Caco-2 (cell line): ENCODE results near the gene BANK1. TPM values are rescaled to one million over a fixed set of nuclear protein-coding genes. Genes with fewer than 3 reads are reported as not detected.

ENCODE experiments used
- BruUV-seq: library from RNA; stranded (reverse); fragments of 400-500 nt; replicated peaks from 2 replicates; lab custom pipeline; 2021; lab: Mats Ljungman, UMichigan
- CTCF ChIA-PET: fragments of 300-600 bp; sonication (Branson Sonifier 250); formaldehyde crosslinking; loops from one replicate; lab custom pipeline; 2022; ENCODE audit warnings: antibody characterized with exemption; lab: Charles Lee
- POLR2A ChIA-PET: fragments of 300-600 bp; sonication (Branson Sonifier 250); formaldehyde crosslinking; loops from one replicate; lab custom pipeline; 2022; ENCODE audit warnings: antibody characterized with exemption; lab: Charles Lee
- DNase-seq, 2 experiments: peaks; one replicate each; pipeline versions ENCODE4 v3.0.0 to v3.0.0-alpha.2; 2020 to 2022
- H3K27me3 ChIP-seq: replicated peaks from 2 replicates; pipeline ENCODE4 v1.6.0; 2011; ENCODE audit warnings: low read length; ENCODE audit not compliant: control insufficient read depth, insufficient read depth
- H3K36me3 ChIP-seq: 2 replicates; pipeline ENCODE4 v1.5.1; 2011; ENCODE audit warnings: low read length; ENCODE audit not compliant: control insufficient read depth, insufficient read depth
- H3K4me1 ChIP-seq: fragments of 250-450 bp; sonication (Bioruptor Pico); 2 replicates; pipeline ENCODE4 v1.5.1; 2020; ENCODE audit warnings: mild to moderate bottlenecking
- H3K4me3 ChIP-seq: 2 replicates; pipeline ENCODE4 v1.5.1; 2011; ENCODE audit warnings: low read depth, mild to moderate bottlenecking, control low read depth, low read length
- H3K9me3 ChIP-seq: fragments of 250-450 bp; sonication (Bioruptor Pico); 2 replicates; pipeline ENCODE4 v1.5.1; 2020; ENCODE audit warnings: mild to moderate bottlenecking, moderate library complexity
- H3K27ac Mint-ChIP-seq: one replicate; pipeline ENCODE4 v1.8.0; 2022; ENCODE audit warnings: mixed read lengths; ENCODE audit not compliant: unreplicated experiment
- H3K27me3 Mint-ChIP-seq: one replicate; pipeline ENCODE4 v1.8.0; 2022; ENCODE audit warnings: mixed read lengths; ENCODE audit not compliant: insufficient read depth, unreplicated experiment
- H3K36me3 Mint-ChIP-seq: one replicate; pipeline ENCODE4 v1.8.0; 2022; ENCODE audit warnings: mild to moderate bottlenecking, mixed read lengths; ENCODE audit not compliant: insufficient read depth, unreplicated experiment
- H3K4me1 Mint-ChIP-seq: one replicate; pipeline ENCODE4 v1.8.0; 2022; ENCODE audit warnings: low read depth, mixed read lengths; ENCODE audit not compliant: unreplicated experiment
- H3K4me3 Mint-ChIP-seq: one replicate; pipeline ENCODE4 v1.8.0; 2022; ENCODE audit warnings: mild to moderate bottlenecking, moderate library complexity, mixed read lengths; ENCODE audit not compliant: unreplicated experiment
- H3K9me3 Mint-ChIP-seq: one replicate; pipeline ENCODE4 v1.8.0; 2022; ENCODE audit warnings: mixed read lengths; ENCODE audit not compliant: unreplicated experiment
- intact Hi-C: fragments of 100-400 bp; cut with micrococcal nuclease; formaldehyde crosslinking; loops from one replicate; pipeline ENCODE4 v1.10.0; 2022; ENCODE audit not compliant: unreplicated experiment
- total RNA-seq: library from RNA; stranded (reverse); gene quantifications from 2 replicates; pipeline ENCODE4 v1.2.3, GENCODE V29; 2022
- TF ChIP-seq, protein P1 (sequence below), 2 experiments: fragments of 200-600 bp in 1 of 2; IDR thresholded peaks; 1 replicate in 1 of 2; 2 replicates in 1 of 2; pipeline versions ENCODE4 v1.5.1 to v1.8.0; 2011 to 2022; ENCODE audit warnings: antibody characterized with exemption in 1 of 2, control low read depth in 1 of 2, inconsistent platforms in 1 of 2, low read depth in 1 of 2, low read length in 1 of 2, mild to moderate bottlenecking in 1 of 2, moderate library complexity in 1 of 2; ENCODE audit not compliant: insufficient read depth in 1 of 2, severe bottlenecking in 1 of 2, unreplicated experiment in 1 of 2

BANK1 gene
- total RNA-seq, 1 experiment from 2014 or later: 5.7 TPM

DNA sequence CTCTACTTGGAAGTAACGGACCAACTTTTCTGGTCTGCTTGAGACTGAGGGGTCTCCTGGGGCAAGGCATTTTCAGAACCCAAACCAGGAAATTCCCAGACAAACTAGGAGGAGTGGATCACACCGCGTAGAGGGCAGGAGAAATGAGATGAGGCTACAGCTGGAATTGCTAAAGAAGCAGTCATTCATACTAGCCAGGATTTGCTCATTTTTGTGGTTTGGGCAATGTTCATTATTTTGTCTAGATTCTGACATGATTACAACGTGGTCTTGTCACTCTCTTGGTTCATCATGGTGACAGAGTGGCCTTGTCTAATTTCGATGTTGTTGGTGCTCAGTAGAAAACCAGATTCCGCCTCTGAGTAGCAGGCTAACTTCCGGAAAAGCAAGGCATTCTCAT is 63.2 kb downstream of the BANK1 start:
- no peak for DNase-seq
- ChIA-PET CTCF (no interaction called here), POLR2A (no interaction called here)
- H3K36me3 ChIP-seq: no peaks in the 10 kb centered on the region
- no TSS peak for BruUV-seq
- intact Hi-C loops: no loop called here
- H3K36me3 Mint-ChIP-seq: no peaks in the 10 kb centered on the region
- TF ChIP-seq, protein P1, sequence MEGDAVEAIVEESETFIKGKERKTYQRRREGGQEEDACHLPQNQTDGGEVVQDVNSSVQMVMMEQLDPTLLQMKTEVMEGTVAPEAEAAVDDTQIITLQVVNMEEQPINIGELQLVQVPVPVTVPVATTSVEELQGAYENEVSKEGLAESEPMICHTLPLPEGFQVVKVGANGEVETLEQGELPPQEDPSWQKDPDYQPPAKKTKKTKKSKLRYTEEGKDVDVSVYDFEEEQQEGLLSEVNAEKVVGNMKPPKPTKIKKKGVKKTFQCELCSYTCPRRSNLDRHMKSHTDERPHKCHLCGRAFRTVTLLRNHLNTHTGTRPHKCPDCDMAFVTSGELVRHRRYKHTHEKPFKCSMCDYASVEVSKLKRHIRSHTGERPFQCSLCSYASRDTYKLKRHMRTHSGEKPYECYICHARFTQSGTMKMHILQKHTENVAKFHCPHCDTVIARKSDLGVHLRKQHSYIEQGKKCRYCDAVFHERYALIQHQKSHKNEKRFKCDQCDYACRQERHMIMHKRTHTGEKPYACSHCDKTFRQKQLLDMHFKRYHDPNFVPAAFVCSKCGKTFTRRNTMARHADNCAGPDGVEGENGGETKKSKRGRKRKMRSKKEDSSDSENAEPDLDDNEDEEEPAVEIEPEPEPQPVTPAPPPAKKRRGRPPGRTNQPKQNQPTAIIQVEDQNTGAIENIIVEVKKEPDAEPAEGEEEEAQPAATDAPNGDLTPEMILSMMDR (IDR thresholded peaks at IDR 0.05; ENCODE audit: insufficient read depth in 1 of 2, low read depth in 1 of 2, low read length in 1 of 2, severe bottlenecking in 1 of 2, unreplicated experiment in 1 of 2): no peak
- H3K9me3 Mint-ChIP-seq: peaks cover 15% of the 10 kb centered on the region
- H3K27me3 Mint-ChIP-seq: no peaks in the 10 kb centered on the region
- no peak overlapping the region for H3K27ac Mint-ChIP-seq
- H3K4me1 Mint-ChIP-seq: peaks cover 7% of the 10 kb centered on the region
- H3K4me3 Mint-ChIP-seq: no peak overlapping the region
- H3K9me3 ChIP-seq: no peaks in the 10 kb centered on the region
- no peaks in the 10 kb centered on the region for H3K27me3 ChIP-seq
- peaks cover 6% of the 10 kb centered on the region; the same call in 1 of the 2 replicates for H3K4me1 ChIP-seq
- no peak overlapping the region for H3K4me3 ChIP-seq

DNA sequence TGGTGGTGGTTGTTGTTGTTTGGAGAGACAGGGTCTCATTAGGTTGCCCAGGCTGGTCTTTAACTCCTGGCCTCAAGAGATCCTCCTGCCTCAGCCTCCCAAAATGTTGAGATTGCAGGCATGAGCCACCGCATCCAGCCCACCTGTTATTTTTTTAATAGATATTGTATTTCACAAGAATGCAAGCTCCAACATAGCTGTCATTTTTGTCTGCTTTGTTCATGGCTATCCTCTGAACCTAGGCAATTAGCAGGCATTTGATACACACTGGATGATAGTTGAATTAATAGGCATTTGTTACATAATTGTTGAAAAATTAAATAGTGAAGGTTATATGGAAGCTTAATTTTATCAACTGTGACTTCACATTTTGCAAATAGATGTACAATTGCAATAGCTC is 64.7 kb downstream of the BANK1 start:
- Mint-ChIP-seq H3K27ac (no peak overlapping the region), H3K9me3 (peaks cover 9% of the 10 kb centered on the region), H3K27me3 (no peaks in the 10 kb centered on the region), H3K4me3 (no peak overlapping the region), H3K4me1 (peaks cover 7% of the 10 kb centered on the region), H3K36me3 (no peaks in the 10 kb centered on the region)
- H3K27me3 ChIP-seq: no peaks in the 10 kb centered on the region
- H3K4me1 ChIP-seq: peaks cover 6% of the 10 kb centered on the region; the same call in 1 of the 2 replicates
- no TSS peak for BruUV-seq
- POLR2A ChIA-PET: no interaction called here
- TF ChIP-seq, protein P1 (IDR thresholded peaks at IDR 0.05; ENCODE audit: insufficient read depth in 1 of 2, low read depth in 1 of 2, low read length in 1 of 2, severe bottlenecking in 1 of 2, unreplicated experiment in 1 of 2): no peak
- no peaks in the 10 kb centered on the region for H3K9me3 ChIP-seq
- intact Hi-C loops: no loop called here
- CTCF ChIA-PET: no interaction called here
- H3K36me3 ChIP-seq: no peaks in the 10 kb centered on the region
- no peak overlapping the region for H3K4me3 ChIP-seq
- DNase-seq: no peak

DNA sequence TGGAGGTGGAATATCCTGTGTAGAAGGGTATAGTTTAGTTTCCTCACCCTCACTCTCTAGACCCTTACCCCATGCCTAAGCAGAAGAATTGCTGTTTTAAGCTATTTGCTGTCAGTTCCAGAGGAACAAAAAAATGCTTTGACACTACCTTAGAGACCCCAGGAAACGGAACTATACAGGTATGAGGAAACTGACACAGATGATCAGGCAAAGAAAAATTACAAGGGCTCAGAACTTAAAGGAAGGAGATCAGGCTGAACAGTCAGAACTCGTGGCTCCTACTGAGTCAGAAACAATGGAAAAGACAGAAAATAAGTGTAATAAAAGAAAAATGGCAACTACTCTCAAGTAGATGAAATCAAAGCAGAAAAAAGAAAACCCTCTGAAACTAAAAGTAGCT is 65.6 kb downstream of the BANK1 start:
- Histone ChIP-seq H3K27me3 (no peaks in the 10 kb centered on the region), H3K4me1 (peaks cover 6% of the 10 kb centered on the region; the same call in 1 of the 2 replicates), H3K36me3 (no peaks in the 10 kb centered on the region), H3K9me3 (no peaks in the 10 kb centered on the region), H3K4me3 (no peak overlapping the region)
- TF ChIP-seq, protein P1 (IDR thresholded peaks at IDR 0.05; ENCODE audit: insufficient read depth in 1 of 2, low read depth in 1 of 2, low read length in 1 of 2, severe bottlenecking in 1 of 2, unreplicated experiment in 1 of 2): no peak
- ChIA-PET CTCF (no interaction called here), POLR2A (no interaction called here)
- H3K27ac Mint-ChIP-seq: no peak overlapping the region
- H3K27me3 Mint-ChIP-seq: no peaks in the 10 kb centered on the region
- no peaks in the 10 kb centered on the region for H3K36me3 Mint-ChIP-seq
- peaks cover 12% of the 10 kb centered on the region for H3K4me1 Mint-ChIP-seq
- intact Hi-C loops: no loop called here
- DNase-seq: no peak
- no TSS peak for BruUV-seq
- peaks cover 16% of the 10 kb centered on the region for H3K9me3 Mint-ChIP-seq
- no peak overlapping the region for H3K4me3 Mint-ChIP-seq
